GM12878 (cell line): ENCODE results near the gene HMGN3. TPM values are rescaled to one million over a fixed set of nuclear protein-coding genes. Genes with fewer than 3 reads are reported as not detected.
A peak's percentile ranks its signal among the peaks of the same experiment; 100 is the strongest.

Source experiments
- ATAC-seq: fragments of 200-7000 bp; cut with Tn5 transposase; 3 replicates; pipeline ENCODE4 v1.9.1; 2020; ENCODE audit warnings: mild to moderate bottlenecking, moderate library complexity
- BruUV-seq: library from RNA; stranded (reverse); fragments of 400-500 nt; replicated peaks from 2 replicates; lab custom pipeline; 2021; lab: Mats Ljungman, UMichigan
- CTCF ChIA-PET: fragments of 300-600 bp; sonication (Branson Sonifier 250); formaldehyde crosslinking; extraction: SDS; loops from one replicate; lab custom pipeline; 2021; ENCODE audit warnings: inconsistent platforms; lab: Yijun Ruan, JAX
- POLR2A ChIA-PET: fragments of 350-600 bp; formaldehyde crosslinking; extraction: SDS; loops from one replicate; lab custom pipeline; 2021; ENCODE audit warnings: inconsistent platforms; lab: Charles Lee
- RAD21 ChIA-PET: fragments of 300-600 bp; sonication (Branson Sonifier 250); formaldehyde crosslinking; loops from one replicate; lab custom pipeline; 2023; ENCODE audit warnings: antibody characterized with exemption; ENCODE audit not compliant: unreplicated experiment; lab: Charles Lee
- SMC1A ChIA-PET: fragments of 300-600 bp; sonication (Branson Sonifier 250); formaldehyde crosslinking; loops from one replicate; lab custom pipeline; 2023; ENCODE audit not compliant: unreplicated experiment, uncharacterized antibody; lab: Charles Lee
- DNase-seq: peaks from one replicate; pipeline ENCODE4 v3.0.0-alpha.2; 2011; ENCODE audit warnings: low read depth, low spot score
- FAIRE-seq: peaks from 3 replicates; lab custom pipeline; 2011; peaks lifted over from hg19 to GRCh38; lab: Jason Lieb, UNC
- H2AFZ ChIP-seq: 2 replicates; pipeline ENCODE4 v1.6.0; 2011; ENCODE audit warnings: low read depth, low read length, control low read depth; ENCODE audit not compliant: control insufficient read depth
- H3K27ac ChIP-seq: 2 replicates; pipeline ENCODE4 v1.5.1; 2011; ENCODE audit warnings: control low read depth; ENCODE audit not compliant: control insufficient read depth, insufficient read depth
- H3K27me3 ChIP-seq, 2 experiments: replicated peaks in 1 of 2; 2 replicates each; pipeline versions ENCODE4 v1.6.0 to v1.6.1; 2011; ENCODE audit warnings: low read length in 1 of 2; ENCODE audit not compliant: control insufficient read depth in 2 of 2, insufficient read depth in 2 of 2
- H3K36me3 ChIP-seq, 2 experiments: 2 replicates each; pipeline ENCODE4 v1.5.1; 2011; ENCODE audit warnings: low read length in 1 of 2; ENCODE audit not compliant: control insufficient read depth in 2 of 2, insufficient read depth in 2 of 2
- H3K4me1 ChIP-seq: 2 replicates; pipeline ENCODE4 v1.6.1; 2011; ENCODE audit warnings: mild to moderate bottlenecking, low read length, moderate library complexity, mixed read lengths; ENCODE audit not compliant: control insufficient read depth, insufficient read depth
- H3K4me2 ChIP-seq: 2 replicates; pipeline ENCODE4 v1.6.0; 2011; ENCODE audit warnings: control low read depth; ENCODE audit not compliant: control insufficient read depth, insufficient read depth
- H3K4me3 ChIP-seq: fragments of 200-600 bp; sonication (generic); 2 replicates; pipeline ENCODE4 v1.5.1; 2016
- H3K79me2 ChIP-seq: 2 replicates; pipeline ENCODE4 v1.6.0; 2011; ENCODE audit warnings: low read length; ENCODE audit not compliant: control insufficient read depth, insufficient read depth
- H3K9ac ChIP-seq: 2 replicates; pipeline ENCODE4 v1.8.0; 2011; ENCODE audit warnings: low read length, control low read depth, mixed read lengths; ENCODE audit not compliant: control insufficient read depth, insufficient read depth
- H3K9me3 ChIP-seq: replicated peaks from 3 replicates; pipeline ENCODE4 v1.5.1; 2011; ENCODE audit warnings: mild to moderate bottlenecking, low read length; ENCODE audit not compliant: control insufficient read depth, insufficient read depth
- H4K20me1 ChIP-seq: 2 replicates; pipeline ENCODE4 v1.6.0; 2011; ENCODE audit not compliant: control insufficient read depth, insufficient read depth
- ATF2 ChIP-seq: IDR thresholded peaks from 2 replicates; pipeline ENCODE4 v1.6.1; 2012; ENCODE audit warnings: low read length, inconsistent platforms
- ATF7 ChIP-seq: fragments of 450-650 bp; IDR thresholded peaks from 2 replicates; pipeline ENCODE4 v1.6.1; 2016; ENCODE audit warnings: low read depth, mild to moderate bottlenecking
- CBX5 ChIP-seq: sonication (generic); IDR thresholded peaks from 2 replicates; pipeline ENCODE4 v1.6.1; 2016; ENCODE audit warnings: low read depth, moderate library complexity, mild to moderate bottlenecking, inconsistent platforms
- EP300 ChIP-seq, 2 experiments: fragments of 150-350 bp in 1 of 2; IDR thresholded peaks; 2 replicates each; pipeline ENCODE4 v1.6.1; 2011 to 2012; ENCODE audit warnings: low read depth in 2 of 2, low read length in 2 of 2, borderline replicate concordance in 1 of 2, improper control_type of control experiment in 1 of 2, inconsistent platforms in 1 of 2; ENCODE audit not compliant: control insufficient read depth in 1 of 2
- IKZF1 ChIP-seq: fragments of 450-650 bp; conservative IDR thresholded peaks from 2 replicates; pipeline ENCODE4 v1.6.1; 2017; ENCODE audit warnings: antibody characterized with exemption, mild to moderate bottlenecking
- IKZF2 ChIP-seq, 2 experiments: fragments of 450-650 bp; IDR thresholded peaks; 2 replicates each; pipeline ENCODE4 v1.6.1; 2017; ENCODE audit warnings: mild to moderate bottlenecking in 2 of 2, moderate library complexity in 2 of 2
- LARP7 ChIP-seq: fragments of 450-650 bp; IDR thresholded peaks from 2 replicates; pipeline ENCODE4 v1.6.1; 2017; ENCODE audit warnings: mild to moderate bottlenecking
- MTA2 ChIP-seq: fragments of 450-650 bp; IDR thresholded peaks from 2 replicates; pipeline ENCODE4 v1.6.1; 2016; ENCODE audit warnings: low read depth, mild to moderate bottlenecking, moderate library complexity
- MXI1 ChIP-seq: fragments of 150-350 bp; IDR thresholded peaks from 2 replicates; pipeline ENCODE4 v1.6.1; 2011; ENCODE audit warnings: low read depth, mild to moderate bottlenecking, inconsistent platforms, low read length, improper control_type of control experiment
- POU2F2 ChIP-seq: IDR thresholded peaks from 3 replicates; pipeline ENCODE4 v1.6.1; 2011; ENCODE audit warnings: low read depth, mild to moderate bottlenecking, low read length, borderline replicate concordance
- RUNX3 ChIP-seq: IDR thresholded peaks from 2 replicates; pipeline ENCODE4 v1.6.1; 2012; ENCODE audit warnings: low read length, inconsistent platforms
- SMC3 ChIP-seq: IDR thresholded peaks from 2 replicates; pipeline ENCODE4 v1.6.1; 2011; ENCODE audit warnings: low read length, improper control_type of control experiment, borderline replicate concordance
- SPI1 ChIP-seq: IDR thresholded peaks from 2 replicates; pipeline ENCODE4 v1.6.1; 2011; ENCODE audit warnings: low read depth, mild to moderate bottlenecking, low read length, moderate library complexity, borderline replicate concordance; ENCODE audit not compliant: insufficient read depth
- TBL1XR1 ChIP-seq: IDR thresholded peaks from 2 replicates; pipeline ENCODE4 v1.6.1; 2012; ENCODE audit warnings: low read depth, low read length, improper control_type of control experiment
- ZNF217 ChIP-seq: fragments of 450-650 bp; IDR thresholded peaks from 2 replicates; pipeline ENCODE4 v1.6.1; 2017; ENCODE audit warnings: antibody characterized with exemption, mild to moderate bottlenecking
- WGBS: methylation state at CpG from one replicate; pipeline ENCODE4 v1.1.6; 2016; ENCODE audit warnings: low lambda C conversion rate; ENCODE audit not compliant: insufficient replicate concordance, insufficient coverage; ENCODE audit errors: missing lambda C conversion rate; 5-methylcytosine and 5-hydroxymethylcytosine counted together
- in situ Hi-C: fragments of 300-500 bp; cut with MboI; formaldehyde crosslinking; loops from 9 replicates; pipeline ENCODE4 v1.14.3; 2018; ENCODE audit warnings: mixed read lengths
- intact Hi-C: fragments of 100-400 bp; cut with micrococcal nuclease; formaldehyde crosslinking; loops from one replicate; pipeline ENCODE4 v1.14.2; 2022; ENCODE audit not compliant: unreplicated experiment
- polyA plus RNA-seq, 11 experiments: library from polyadenylated mRNA; depleted of rRNA in 4 of 11; unstranded in 6 of 11; stranded (reverse) in 5 of 11; fragments of >200 nt; fragmentation: Nextera tagmentation in 4 of 11; fragmentation: Illumina TruSeq in 1 of 11; extraction: Ambion mirVana in 4 of 11; extraction: Trizol in 1 of 11; gene quantifications; 1 replicate in 1 of 11; 2 replicates in 10 of 11; pipeline versions ENCODE4 v1.2.1 to v1.2.3, GENCODE V29; 2011 to 2016; ENCODE audit warnings: inconsistent platforms in 2 of 11, missing spikeins in 2 of 11, low read depth in 1 of 11
- total RNA-seq, 4 experiments: library from RNA; depleted of rRNA in 3 of 4; stranded (reverse); fragments of >200 nt in 3 of 4; fragmentation: Illumina TruSeq in 1 of 4; extraction: Trizol in 1 of 4; gene quantifications; 2 replicates each; pipeline versions ENCODE4 v1.2.1 to v1.2.3, GENCODE V29; 2013 to 2021

HMGN3 gene
- total and polyA plus RNA-seq, 10 of the 15 experiments (the other 5 are each of a cell fraction or from before 2014, with no cell fraction given) = 115 to 496 (median 262) TPM

GRCh38 chr6:79240509-79240908, 6.0 kb upstream of the HMGN3 start:
- no peak for FAIRE-seq

GRCh38 chr6:79239536-79240168, 5.2 kb upstream of the HMGN3 start:
- peak overlapping the region; percentile 82 for H3K4me2 ChIP-seq
- in situ Hi-C loops (loop anchor here (5.0 kb wide), 1 partner anchor 93 kb away; no protein-coding TSS in a partner anchor), intact Hi-C loops (loop anchor here (10.0 kb wide), 1 partner anchor 225 kb away; no protein-coding TSS in a partner anchor)
- no peaks in the 10 kb centered on the region for H3K27me3 ChIP-seq
- 31% methylated on average over 6 of the region's 6 CpGs for WGBS
- ChIA-PET RAD21 (interaction anchor here (1.0 to 3.1 kb wide), 7 partner anchors 11 to 305 kb away, joined by 3 to 14 read pairs (median 5); no protein-coding TSS in a partner anchor), SMC1A (interaction anchor here (0.7 to 4.5 kb wide), 13 partner anchors 7 to 305 kb away, joined by 3 to 30 read pairs (median 4); no protein-coding TSS in a partner anchor), POLR2A (interaction anchor here (1.0 to 2.0 kb wide), 3 partner anchors 8 to 95 kb away, joined by 4 to 7 read pairs (median 4); no protein-coding TSS in a partner anchor), CTCF (interaction anchor here (1.1 to 2.0 kb wide), 3 partner anchors 9 to 164 kb away, joined by 5 to 6 read pairs (median 5); no protein-coding TSS in a partner anchor)
- H3K4me1 ChIP-seq = peaks cover 26% of the 10 kb centered on the region
- no peaks in the 10 kb centered on the region for H3K36me3 ChIP-seq
- H3K9ac ChIP-seq = no peak overlapping the region
- peak overlapping the region; percentile 8; the same call in 1 of the 2 replicates for H3K4me3 ChIP-seq
- DNase-seq (peak; percentile 55), FAIRE-seq (no peak), ATAC-seq (peak; percentile 84)
- H2AFZ ChIP-seq = no peak overlapping the region
- H3K27ac ChIP-seq = no peak overlapping the region
- no peaks in the 10 kb centered on the region; the same call in 2 of the 3 replicates for H3K9me3 ChIP-seq
- H4K20me1 ChIP-seq = no peaks in the 10 kb centered on the region
- H3K79me2 ChIP-seq = no peaks in the 10 kb centered on the region
- no TSS peak for BruUV-seq
- TF ChIP-seq POU2F2 (0 out of 3 replicates have a peak, but pooled peaks have one; percentile 10), RUNX3 (peak; percentile 59), SPI1 (peak; percentile 92), ZNF217 (peak; percentile 88), TBL1XR1 (peak; percentile 57; the same call in 1 of the 2 replicates), LARP7 (no peak), MTA2 (peak; percentile 93), IKZF2 (IDR thresholded peaks at IDR 0.05) (peak; percentile 74 to 88), CBX5 (peak; percentile 79; the same call in 1 of the 2 replicates), ATF2 (peak; percentile 60; the same call in 1 of the 2 replicates), IKZF1 (peak; percentile 76), ATF7 (peak; percentile 59)

More at GRCh38 chr6:79240509-79240908, 6.0 kb upstream of the HMGN3 start:
- DNase-seq = no peak
- RAD21 ChIA-PET = interaction anchor here (1.6 to 3.1 kb wide), 6 partner anchors 10 to 304 kb away, joined by 3 to 14 read pairs (median 6); no protein-coding TSS in a partner anchor
- intact Hi-C loops (no loop called here), in situ Hi-C loops (no loop called here)
- Histone ChIP-seq H3K9me3 (no peaks in the 10 kb centered on the region; the same call in 2 of the 3 replicates), H4K20me1 (no peaks in the 10 kb centered on the region), H3K27me3 (no peaks in the 10 kb centered on the region), H3K4me1 (peaks cover 26% of the 10 kb centered on the region), H3K4me2 (peak overlapping the region; percentile 82), H3K79me2 (no peaks in the 10 kb centered on the region), H3K9ac (no peak overlapping the region), H3K36me3 (no peaks in the 10 kb centered on the region), H3K4me3 (peak overlapping the region; percentile 8; the same call in 1 of the 2 replicates), H2AFZ (no peak overlapping the region), H3K27ac (no peak overlapping the region)
- TF ChIP-seq MXI1 (0 out of 2 replicates have a peak, but pooled peaks have one; percentile 28), IKZF2 (IDR thresholded peaks at IDR 0.05) (peak; percentile 17 to 39; a peak in 2 of 4 replicates), EP300 (IDR thresholded peaks at IDR 0.05; ENCODE audit: borderline replicate concordance in 1 of 2, control insufficient read depth in 1 of 2, low read depth in 2 of 2, low read length in 2 of 2) (peak in 1 of 2 experiments; percentile 68; a peak in 3 of 4 replicates), SMC3 (no peak), IKZF1 (peak; percentile 21)
- no TSS peak for BruUV-seq
- peak; percentile 77 for ATAC-seq
- SMC1A ChIA-PET = interaction anchor here (1.2 to 4.5 kb wide), 9 partner anchors 8 to 225 kb away, joined by 3 to 30 read pairs (median 6); no protein-coding TSS in a partner anchor
- 100% methylated on average over 1 of the region's 1 CpG for WGBS
- POLR2A ChIA-PET = interaction anchor here (0.8 to 1.3 kb wide), 2 partner anchors 94 to 165 kb away, joined by 3 to 7 read pairs; no protein-coding TSS in a partner anchor
- CTCF ChIA-PET = interaction anchor here (1.9 to 2.0 kb wide), 2 partner anchors 8 to 10 kb away, joined by 5 read pairs; no protein-coding TSS in a partner anchor
